Stimulated activated naive CD4-positive, alpha-beta T cell (primary cell): ENCODE measurements around the gene HNRNPH3.
A peak's percentile ranks its signal among the peaks of the same experiment; 100 is the strongest.

Experiments
- DNase-seq, 6 experiments: peaks; one replicate each; lab custom pipeline; 2025; lab: John Stamatoyannopoulos, UW

HNRNPH3 gene

GRCh38 chr10:68330852-68331454 lies 911 bp upstream of the HNRNPH3 start:
- DNase-seq = peak in 4 of 6 experiments; percentile 8 to 45 (median 24)

GRCh38 chr10:68332259-68333057 lies 594 bp downstream of the HNRNPH3 start, which contains the start of gene PBLD:
Gene PBLD, minus strand, starts transcription at chr10:68332928. Its CDS starts 26,084 bp downstream, at chr10:68306844.
- DNase-seq = peak; percentile 42 to 76 (median 61)

GRCh38 chr10:68333058-68333395 lies 1.2 kb downstream of the HNRNPH3 start:
- DNase-seq = peak in 3 of 6 experiments; percentile 4 to 34 (median 29)

- peak in 1 of 6 experiments; percentile 8 for DNase-seq
Measured at GRCh38 chr10:68333440-68334431, 1.9 kb downstream of the HNRNPH3 start.

- no peak for DNase-seq
Measured at GRCh38 chr10:68334672-68335467, 3.0 kb downstream of the HNRNPH3 start.

- DNase-seq = no peak
Measured at GRCh38 chr10:68336754-68337351, 5.0 kb downstream of the HNRNPH3 start.

GRCh38 chr10:68340358-68341080 lies 8.7 kb downstream of the HNRNPH3 start:
- no peak for DNase-seq

GRCh38 chr10:68342909-68343516 lies 11.1 kb downstream of the HNRNPH3 start:
- no peak for DNase-seq

- no peak for DNase-seq
Measured at GRCh38 chr10:68345621-68346020, 13.8 kb downstream of the HNRNPH3 start.

GRCh38 chr10:68346774-68347173 lies 14.9 kb downstream of the HNRNPH3 start:
- no peak for DNase-seq

GRCh38 chr10:68348265-68348741 lies 16.4 kb downstream of the HNRNPH3 start:
- peak in 4 of 6 experiments; percentile 9 to 54 (median 34) for DNase-seq

GRCh38 chr10:68353537-68353936 lies 21.7 kb downstream of the HNRNPH3 start:
- DNase-seq = no peak

- no peak for DNase-seq
Measured at GRCh38 chr10:68359189-68359588, 27.3 kb downstream of the HNRNPH3 start.

- DNase-seq = no peak
Measured at GRCh38 chr10:68362590-68362989, 30.7 kb downstream of the HNRNPH3 start.

- no peak for DNase-seq
Measured at GRCh38 chr10:68364101-68364886, 32.4 kb downstream of the HNRNPH3 start.

- DNase-seq = no peak
Measured at GRCh38 chr10:68365611-68366010, 33.7 kb downstream of the HNRNPH3 start.

GRCh38 chr10:68366600-68366999 lies 34.7 kb downstream of the HNRNPH3 start:
- DNase-seq = no peak

- no peak for DNase-seq
Measured at GRCh38 chr10:68367121-68367520, 35.3 kb downstream of the HNRNPH3 start.

- no peak for DNase-seq
Measured at GRCh38 chr10:68371604-68372003, 39.7 kb downstream of the HNRNPH3 start.
